A673 (cell line): ENCODE data around the gene SOS1.

Experiments used
- CTCF ChIP-seq: fragments of 300-800, 200-600 bp; sonication (generic); conservative IDR thresholded peaks from 2 replicates; pipeline ENCODE4 v1.5.1; 2017; ENCODE audit warnings: low read depth, mild to moderate bottlenecking, antibody characterized with exemption, low read length, moderate library complexity, mixed read lengths
- EZH2 ChIP-seq: fragments of 200-600 bp; sonication (generic); IDR thresholded peaks from 2 replicates; pipeline ENCODE4 v1.6.1; 2017; ENCODE audit warnings: borderline replicate concordance, low read depth, mild to moderate bottlenecking, mixed read lengths, antibody characterized with exemption, low read length; ENCODE audit not compliant: poor library complexity, severe bottlenecking

- TF ChIP-seq CTCF: no peak
- TF ChIP-seq EZH2: no peak
These were observed 93.4 kb downstream of the SOS1 start for GRCh38 chr2:39027421-39027820.
